ENCODE measurements around the gene GALNT15. TPM values are rescaled to one million over a fixed set of nuclear protein-coding genes. Genes with fewer than 3 reads are reported as not detected.

GALNT15 gene
- total and polyA plus RNA-seq, 2 of the 4 experiments (the other 2 are of a cell fraction) = 12.8 to 19.7 TPM

- TF ChIP-seq NFE2L2 (IDR thresholded peaks at IDR 0.05; ENCODE audit: low read depth, low read length) = no peak
- TF ChIP-seq MAFK (IDR thresholded peaks at IDR 0.05; ENCODE audit: low read depth, low read length) = no peak
Observed at GRCh38 chr3:16252988-16253387, 78.5 kb downstream of the GALNT15 start (continued).

- no peaks in the 10 kb centered on the region; the same call in 1 of the 2 replicates for H3K36me3 ChIP-seq (ENCODE audit: control insufficient read depth, insufficient read depth, low read length)
- in situ Hi-C loops (cut with MboI; ENCODE audit: low sequenced_read_pairs) (loop anchor here (5.0 kb wide), 1 partner anchor 431 kb away; no protein-coding TSS in a partner anchor), intact Hi-C loops (cut with micrococcal nuclease) (no loop called here), dilution Hi-C loops (cut with HindIII; ENCODE audit: low sequenced_read_pairs, unreplicated experiment) (no loop called here)
- ChIA-PET CTCF (interaction anchor here (0.6 kb wide), 1 partner anchor 22 kb away, joined by 3 read pairs; no protein-coding TSS in a partner anchor), POLR2A (ENCODE audit: unreplicated experiment) (no interaction called here)
- no peak overlapping the region for H3K4me2 ChIP-seq (ENCODE audit: low read depth, low read length)
- WGBS, 2 experiments (ENCODE audit: extremely low coverage in 2 of 2, insufficient read length in 1 of 2) = 87% methylated on average over 5 of the region's 7 CpGs; no CpG with 5 or more reads in 1 of the 2 experiments
- no peak overlapping the region for H2BK20ac ChIP-seq (ENCODE audit: low read depth, low read length)
- H4K5ac ChIP-seq (ENCODE audit: low read depth, low read length) = no peak overlapping the region
- no peak overlapping the region for H4K8ac ChIP-seq (ENCODE audit: low read depth in 2 of 2, low read length in 2 of 2)
- H3K27me3 ChIP-seq (ENCODE audit: control insufficient read depth, insufficient read depth, low read length) = no peaks in the 10 kb centered on the region
- no peak overlapping the region for H3K23ac ChIP-seq (ENCODE audit: low read depth, low read length)
- no peak overlapping the region for H4K91ac ChIP-seq (ENCODE audit: insufficient read depth, low read depth, low read length)
- no peaks in the 10 kb centered on the region for H3K4me1 ChIP-seq (ENCODE audit: control insufficient read depth, insufficient read depth, low read length)
- no peak overlapping the region for H3K14ac ChIP-seq (replicated peaks; ENCODE audit: low read depth, low read length)
- DNase-seq = no peak
- H3K27ac ChIP-seq (ENCODE audit: insufficient read depth, low read length) = no peak overlapping the region
- no peak overlapping the region for H2BK5ac ChIP-seq (ENCODE audit: low read depth, low read length, poor library complexity, severe bottlenecking)
- no peak for ATAC-seq (ENCODE audit: low read depth)
- H3K9me3 ChIP-seq (ENCODE audit: control insufficient read depth, insufficient read depth, low read length) = no peaks in the 10 kb centered on the region
- H3K56ac ChIP-seq (ENCODE audit: extremely low read depth, insufficient read depth, low read length) = no peak overlapping the region
- no peak overlapping the region for H2AK9ac ChIP-seq (replicated peaks; ENCODE audit: low read depth, low read length, poor library complexity)
- BruUV-seq (replicated peaks) = no TSS peak
- H3K9me1 ChIP-seq (ENCODE audit: insufficient read depth, low read length) = no peaks in the 10 kb centered on the region
- no peak overlapping the region for H3K4me3 ChIP-seq (ENCODE audit: insufficient read depth, low read depth, low read length)
- no peak overlapping the region for H3K9ac ChIP-seq (ENCODE audit: low read depth, low read length)
- H2BK120ac ChIP-seq (ENCODE audit: low read depth, low read length) = no peak overlapping the region
- no peak overlapping the region for H2AFZ ChIP-seq (replicated peaks; ENCODE audit: low read length, poor library complexity)
- H4K20me1 ChIP-seq (ENCODE audit: insufficient read depth, low read length) = no peaks in the 10 kb centered on the region
- no peak overlapping the region for H3K4ac ChIP-seq (ENCODE audit: low read depth, low read length)
- no peak overlapping the region for H3K18ac ChIP-seq (ENCODE audit: low read depth, low read length)
- H3K79me1 ChIP-seq (ENCODE audit: low read depth in 1 of 2, low read length in 2 of 2) = peaks cover 3 to 9% of the 10 kb centered on the region in 2 experiments; a peak in 2 of 4 replicates
- no peak overlapping the region for H2AK5ac ChIP-seq (ENCODE audit: low read depth, low read length)
- no peak overlapping the region for H2BK15ac ChIP-seq (ENCODE audit: low read depth, low read length)
- no peak for TF ChIP-seq SMC3 (IDR thresholded peaks at IDR 0.05; ENCODE audit: low read depth, low read length)
- TF ChIP-seq MAFK (IDR thresholded peaks at IDR 0.05; ENCODE audit: low read depth, low read length) = no peak
- no peak for TF ChIP-seq RAD21 (IDR thresholded peaks at IDR 0.05; ENCODE audit: low read length)
- no peak for TF ChIP-seq NFE2L2 (IDR thresholded peaks at IDR 0.05; ENCODE audit: low read depth, low read length)
- TF ChIP-seq MAZ (IDR thresholded peaks at IDR 0.05; ENCODE audit: borderline replicate concordance, low read depth, low read length) = no peak
- TF ChIP-seq RCOR1 (IDR thresholded peaks at IDR 0.05; ENCODE audit: insufficient replicate concordance, low read length) = no peak
- TF ChIP-seq POLR2A (IDR thresholded peaks at IDR 0.05; ENCODE audit: low read depth, low read length) = no peak
- TF ChIP-seq CTCF (conservative IDR thresholded peaks at IDR 0.05; ENCODE audit: low read depth, low read length) = no peak
- TF ChIP-seq CEBPB (IDR thresholded peaks at IDR 0.05; ENCODE audit: low read depth, low read length) = no peak
- no peak for TF ChIP-seq CHD1 (IDR thresholded peaks at IDR 0.05; ENCODE audit: low read depth, low read length)
- TF ChIP-seq MXI1 (IDR thresholded peaks at IDR 0.05; ENCODE audit: borderline replicate concordance, low read depth, low read length) = no peak
- no peak for TF ChIP-seq BHLHE40 (IDR thresholded peaks at IDR 0.05; ENCODE audit: low read depth, low read length)
- TF ChIP-seq USF2 (IDR thresholded peaks at IDR 0.05; ENCODE audit: low read depth, low read length) = no peak
- TF ChIP-seq ELK1 (IDR thresholded peaks at IDR 0.05; ENCODE audit: borderline replicate concordance, low read depth, low read length) = no peak
Observed at GRCh38 chr3:16253601-16254000, 79.1 kb downstream of the GALNT15 start.
